Naive thymus-derived CD4-positive, alpha-beta T cell (primary cell): ENCODE results near the gene NECAB3. TPM values are rescaled to one million over a fixed set of nuclear protein-coding genes. Genes with fewer than 3 reads are reported as not detected.

Experiments
- ATAC-seq: fragments of 150-1000 bp; cut with Tn5 transposase; 2 replicates; pipeline ENCODE4 v1.10.0; 2021; ENCODE audit warnings: mild to moderate bottlenecking, moderate library complexity
- CTCF ChIA-PET: fragments of 350-600 bp; sonication (Branson Sonifier 250); formaldehyde crosslinking; loops from one replicate; lab custom pipeline; 2021; ENCODE audit warnings: antibody characterized with exemption; lab: Charles Lee
- POLR2A ChIA-PET: fragments of 350-600 bp; sonication (Branson Sonifier 250); formaldehyde crosslinking; loops from one replicate; lab custom pipeline; 2021; ENCODE audit warnings: antibody characterized with exemption, inconsistent platforms; lab: Charles Lee
- DNase-seq, 9 donors: peaks; one replicate each; pipeline versions ENCODE4 v3.0.0 to v3.0.0-alpha.2; 2020 to 2022; ENCODE audit warnings: mixed read lengths in 1 of 9
- H3K27ac ChIP-seq: one replicate; pipeline ENCODE4 v1.7.0; 2013; ENCODE audit warnings: mild to moderate bottlenecking, low read depth, low read length, moderate library complexity
- H3K27me3 ChIP-seq, 2 donors: one replicate each; pipeline ENCODE4 v1.7.0; 2013; ENCODE audit warnings: low read length in 2 of 2, mild to moderate bottlenecking in 2 of 2, moderate library complexity in 2 of 2; ENCODE audit not compliant: control insufficient read depth in 2 of 2, insufficient read depth in 2 of 2
- H3K36me3 ChIP-seq, 3 experiments: 1 replicate in 2 of 3; 2 replicates in 1 of 3; pipeline ENCODE4 v1.7.0; 2013; ENCODE audit warnings: low read length in 3 of 3, mild to moderate bottlenecking in 3 of 3, moderate library complexity in 1 of 3; ENCODE audit not compliant: insufficient read depth in 3 of 3, control insufficient read depth in 2 of 3
- H3K4me1 ChIP-seq, 2 donors: one replicate each; pipeline ENCODE4 v1.7.0; 2013; ENCODE audit warnings: low read length in 2 of 2, mild to moderate bottlenecking in 2 of 2, moderate library complexity in 1 of 2; ENCODE audit not compliant: control insufficient read depth in 2 of 2, insufficient read depth in 2 of 2
- H3K4me3 ChIP-seq: 2 replicates; pipeline ENCODE4 v1.7.0; 2013; ENCODE audit warnings: mild to moderate bottlenecking, low read length
- H3K9me3 ChIP-seq, 3 experiments: 1 replicate in 2 of 3; 2 replicates in 1 of 3; pipeline ENCODE4 v1.7.0; 2013; ENCODE audit warnings: low read length in 3 of 3; ENCODE audit not compliant: control insufficient read depth in 2 of 3
- H3K27ac Mint-ChIP-seq, 9 donors: one replicate each; pipeline ENCODE4 v1.8.0; 2020 to 2022; ENCODE audit warnings: mixed read lengths in 9 of 9, mild to moderate bottlenecking in 8 of 9, moderate library complexity in 5 of 9, inconsistent platforms in 2 of 9
- H3K27me3 Mint-ChIP-seq, 5 donors: one replicate each; pipeline ENCODE4 v1.8.0; 2021 to 2022; ENCODE audit warnings: mixed read lengths in 5 of 5, mild to moderate bottlenecking in 1 of 5
- H3K36me3 Mint-ChIP-seq, 5 donors: one replicate each; pipeline ENCODE4 v1.8.0; 2020 to 2022; ENCODE audit warnings: mixed read lengths in 5 of 5, mild to moderate bottlenecking in 3 of 5, inconsistent platforms in 1 of 5
- H3K4me1 Mint-ChIP-seq, 7 donors: one replicate each; pipeline ENCODE4 v1.8.0; 2020 to 2022; ENCODE audit warnings: mixed read lengths in 7 of 7, mild to moderate bottlenecking in 3 of 7, inconsistent platforms in 1 of 7
- H3K4me3 Mint-ChIP-seq, 10 donors: one replicate each; pipeline ENCODE4 v1.8.0; 2020 to 2022; ENCODE audit warnings: mild to moderate bottlenecking in 10 of 10, mixed read lengths in 10 of 10, moderate library complexity in 6 of 10, inconsistent platforms in 2 of 10
- H3K9me3 Mint-ChIP-seq, 11 donors: one replicate each; pipeline ENCODE4 v1.8.0; 2020 to 2022; ENCODE audit warnings: mixed read lengths in 11 of 11, mild to moderate bottlenecking in 4 of 11, inconsistent platforms in 1 of 11, moderate library complexity in 1 of 11
- intact Hi-C, 2 donors: fragments of 100-400 bp; cut with micrococcal nuclease; formaldehyde crosslinking; loops; one replicate each; pipeline ENCODE4 v1.15.1; 2023
- polyA plus RNA-seq, 2 donors: library from polyadenylated mRNA; unstranded; fragments of 300-500 nt; fragmentation: Illumina TruSeq; gene quantifications; one replicate each; pipeline ENCODE4 v1.2.3, GENCODE V29; 2021
- total RNA-seq, 6 experiments: library from RNA in 5 of 6; stranded (reverse) in 5 of 6; gene quantifications; 1 replicate in 5 of 6; 2 replicates in 1 of 6; pipeline ENCODE4 v1.2.3 and lab custom pipeline; 2021 to 2026

The NECAB3 gene
- total and polyA plus RNA-seq, 7 experiments from 2014 or later: 2.3 to 46.8 (median 13.6) TPM

GRCh38 chr20:33697129-33697528, 22.9 kb upstream of the NECAB3 start:
- no peaks in the 10 kb centered on the region for H3K36me3 ChIP-seq
- Mint-ChIP-seq H3K36me3 (peaks cover 0 to 9% (median 0%) of the 10 kb centered on the region in 5 donors), H3K27me3 (no peaks in the 10 kb centered on the region), H3K9me3 (peaks cover 0 to 14% (median 0%) of the 10 kb centered on the region in 11 donors), H3K4me1 (peaks cover 0 to 7% (median 0%) of the 10 kb centered on the region in 7 donors), H3K4me3 (no peak overlapping the region), H3K27ac (no peak overlapping the region)
- ATAC-seq: no peak
- ChIA-PET CTCF (no interaction called here), POLR2A (interaction anchor here (0.8 kb wide), 1 partner anchor 15 kb away, joined by 4 read pairs; no protein-coding TSS in a partner anchor)
- no peak overlapping the region for H3K4me3 ChIP-seq
- no peaks in the 10 kb centered on the region for H3K9me3 ChIP-seq
- intact Hi-C loops: no loop called here
- no peaks in the 10 kb centered on the region for H3K27me3 ChIP-seq
- no peak overlapping the region for H3K27ac ChIP-seq
- no peak for DNase-seq
- no peaks in the 10 kb centered on the region for H3K4me1 ChIP-seq

GRCh38 chr20:33696448-33696847, 22.2 kb upstream of the NECAB3 start:
- Histone ChIP-seq H3K27ac (no peak overlapping the region), H3K27me3 (no peaks in the 10 kb centered on the region), H3K4me1 (no peaks in the 10 kb centered on the region), H3K9me3 (no peaks in the 10 kb centered on the region), H3K4me3 (no peak overlapping the region), H3K36me3 (no peaks in the 10 kb centered on the region)
- ATAC-seq: no peak
- Mint-ChIP-seq H3K9me3 (peaks cover 0 to 10% (median 0%) of the 10 kb centered on the region in 11 donors), H3K4me3 (no peak overlapping the region), H3K36me3 (peaks cover 0 to 6% (median 0%) of the 10 kb centered on the region in 5 donors), H3K27ac (no peak overlapping the region), H3K4me1 (peaks cover 0 to 9% (median 0%) of the 10 kb centered on the region in 7 donors), H3K27me3 (no peaks in the 10 kb centered on the region)
- ChIA-PET POLR2A (interaction anchor here (0.8 to 0.9 kb wide), 3 partner anchors 16 to 121 kb away, joined by 3 to 4 read pairs (median 3); partner anchors contain the start of gene PXMP4), CTCF (interaction anchor here (1.2 kb wide), 1 partner anchor 25 kb away, joined by 3 read pairs; no protein-coding TSS in a partner anchor)
- intact Hi-C loops: no loop called here
- no peak for DNase-seq

DNA sequence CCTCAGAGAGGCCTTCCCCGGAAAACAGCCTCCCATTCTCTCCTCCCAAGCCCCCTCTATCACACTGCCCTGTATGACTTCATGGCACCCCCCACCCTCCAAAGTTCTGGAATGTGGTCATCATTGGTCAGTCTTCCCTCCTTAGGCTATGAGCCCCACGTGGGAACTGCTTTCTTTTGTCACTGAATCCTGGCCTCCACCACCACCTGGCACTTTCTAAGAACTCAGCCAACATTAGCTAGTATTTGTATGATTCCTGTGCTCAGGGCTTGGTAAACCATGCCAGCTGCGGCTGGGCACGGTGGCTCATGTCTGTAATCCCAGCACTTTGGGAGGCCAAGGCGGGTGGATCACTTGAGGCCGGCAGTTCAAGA, 20.4 kb upstream of the NECAB3 start:
- CTCF ChIA-PET: no interaction called here
- no peaks in the 10 kb centered on the region for H3K27me3 Mint-ChIP-seq
- DNase-seq (no peak), ATAC-seq (no peak)
- peaks cover 0 to 10% (median 0%) of the 10 kb centered on the region in 11 donors for H3K9me3 Mint-ChIP-seq
- POLR2A ChIA-PET: interaction anchor here (0.6 to 1.0 kb wide), 3 partner anchors 19 to 373 kb away, joined by 3 read pairs; no protein-coding TSS in a partner anchor
- Histone ChIP-seq H3K36me3 (no peaks in the 10 kb centered on the region), H3K4me1 (peaks cover 0 to 5% of the 10 kb centered on the region in 2 donors), H3K9me3 (no peaks in the 10 kb centered on the region), H3K27me3 (no peaks in the 10 kb centered on the region), H3K27ac (no peak overlapping the region), H3K4me3 (no peak overlapping the region)
- peaks cover 0 to 6% (median 0%) of the 10 kb centered on the region in 5 donors for H3K36me3 Mint-ChIP-seq
- peak overlapping the region in 4 of 9 donors; percentile 48 to 82 (median 66) for H3K27ac Mint-ChIP-seq
- no peak overlapping the region for H3K4me3 Mint-ChIP-seq
- intact Hi-C loops: no loop called here
- peaks cover 5 to 20% (median 7%) of the 10 kb centered on the region in 7 donors for H3K4me1 Mint-ChIP-seq

- H3K36me3 ChIP-seq: no peaks in the 10 kb centered on the region
- H3K27ac Mint-ChIP-seq: peak overlapping the region in 4 of 9 donors; percentile 48 to 82 (median 66)
- peaks cover 0 to 11% of the 10 kb centered on the region in 2 donors for H3K4me1 ChIP-seq
- H3K4me1 Mint-ChIP-seq: peaks cover 7 to 26% (median 14%) of the 10 kb centered on the region in 7 donors
- peaks cover 0 to 10% (median 0%) of the 10 kb centered on the region in 11 donors for H3K9me3 Mint-ChIP-seq
- no peak overlapping the region for H3K4me3 Mint-ChIP-seq
- H3K36me3 Mint-ChIP-seq: peaks cover 0 to 6% (median 0%) of the 10 kb centered on the region in 5 donors
- H3K27ac ChIP-seq: no peak overlapping the region
- DNase-seq (no peak), ATAC-seq (no peak)
- no peaks in the 10 kb centered on the region for H3K27me3 ChIP-seq
- H3K4me3 ChIP-seq: no peak overlapping the region
- intact Hi-C loops: no loop called here
- no peaks in the 10 kb centered on the region for H3K27me3 Mint-ChIP-seq
- CTCF ChIA-PET: no interaction called here
- POLR2A ChIA-PET: interaction anchor here (0.7 to 1.0 kb wide), 2 partner anchors 37 to 374 kb away, joined by 3 read pairs; no protein-coding TSS in a partner anchor
- H3K9me3 ChIP-seq: no peaks in the 10 kb centered on the region
Observed at GRCh38 chr20:33693741-33694638, 19.8 kb upstream of the NECAB3 start.

GRCh38 chr20:33693289-33693688, 19.1 kb upstream of the NECAB3 start:
- intact Hi-C loops: no loop called here
- no peak for ATAC-seq
- DNase-seq: no peak
- H3K27ac ChIP-seq: no peak overlapping the region
- ChIA-PET CTCF (no interaction called here), POLR2A (no interaction called here)
- H3K4me3 Mint-ChIP-seq: no peak overlapping the region
- no peaks in the 10 kb centered on the region for H3K27me3 ChIP-seq
- peaks cover 9 to 33% (median 21%) of the 10 kb centered on the region in 7 donors for H3K4me1 Mint-ChIP-seq
- no peaks in the 10 kb centered on the region for H3K27me3 Mint-ChIP-seq
- no peaks in the 10 kb centered on the region for H3K9me3 ChIP-seq
- H3K4me3 ChIP-seq: no peak overlapping the region
- peaks cover 0 to 4% (median 0%) of the 10 kb centered on the region in 5 donors for H3K36me3 Mint-ChIP-seq
- peaks cover 0 to 12% of the 10 kb centered on the region in 2 donors for H3K4me1 ChIP-seq
- no peaks in the 10 kb centered on the region for H3K36me3 ChIP-seq
- H3K9me3 Mint-ChIP-seq: peaks cover 0 to 10% (median 0%) of the 10 kb centered on the region in 11 donors
- no peak overlapping the region for H3K27ac Mint-ChIP-seq

- H3K36me3 ChIP-seq: no peaks in the 10 kb centered on the region
- Mint-ChIP-seq H3K4me1 (peaks cover 11 to 50% (median 37%) of the 10 kb centered on the region in 7 donors), H3K27ac (peak overlapping the region; percentile 4 to 95 (median 77)), H3K4me3 (peak overlapping the region in 9 of 10 donors; percentile 18 to 73 (median 61)), H3K9me3 (no peaks in the 10 kb centered on the region), H3K27me3 (no peaks in the 10 kb centered on the region), H3K36me3 (peaks cover 0 to 4% (median 0%) of the 10 kb centered on the region in 5 donors)
- no peaks in the 10 kb centered on the region for H3K9me3 ChIP-seq
- CTCF ChIA-PET: interaction anchor here (0.8 kb wide), 1 partner anchor 722 kb away, joined by 4 read pairs; no protein-coding TSS in a partner anchor
- no peak overlapping the region for H3K4me3 ChIP-seq
- POLR2A ChIA-PET: interaction anchor here (0.6 to 2.9 kb wide), 9 partner anchors 10 to 167 kb away, joined by 3 to 19 read pairs (median 7); partner anchors contain the start of genes ACTL10, C20orf144, PXMP4 and ZNF341
- H3K27ac ChIP-seq: peak overlapping the region; percentile 28
- H3K4me1 ChIP-seq: peaks cover 3 to 26% of the 10 kb centered on the region in 2 donors
- DNase-seq (peak in 3 of 9 donors; percentile 30 to 57 (median 56)), ATAC-seq (peak; percentile 12)
- intact Hi-C loops: no loop called here
- H3K27me3 ChIP-seq: no peaks in the 10 kb centered on the region
Observed at GRCh38 chr20:33689973-33690372, 15.7 kb upstream of the NECAB3 start.
